Measurements from ENCODE around the gene LBX1.

DNA sequence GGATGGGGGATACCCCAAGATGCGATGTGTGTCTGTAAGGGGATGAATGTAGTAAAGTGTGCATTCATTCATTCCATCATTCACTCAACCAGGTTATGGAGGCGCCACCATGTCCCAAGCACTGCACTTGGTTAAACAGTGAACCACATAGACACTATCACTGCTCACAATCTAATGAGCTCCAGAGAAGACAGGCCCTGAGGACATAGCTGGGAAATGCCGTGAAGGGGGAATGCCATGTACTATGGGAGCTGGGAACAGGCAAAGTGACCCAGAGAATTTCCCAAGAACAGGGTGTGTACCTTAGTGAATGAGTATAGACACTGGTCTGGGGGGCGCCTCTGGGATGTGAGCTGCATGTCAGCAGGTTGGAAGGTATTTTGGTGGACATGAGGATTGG is 44.5 kb upstream of the LBX1 start:
- TF ChIP-seq CTCF (IDR thresholded peaks at IDR 0.05) (no peak), POLR2AphosphoS5 (IDR thresholded peaks at IDR 0.05) (no peak)

Measured in prostate gland (tissue), 2 donors.